OCI-LY7 (cell line): ENCODE measurements around the gene PLPPR5. TPM values are rescaled to one million over a fixed set of nuclear protein-coding genes. Genes with fewer than 3 reads are reported as not detected.

ENCODE experiments used
- BruUV-seq: library from RNA; stranded (reverse); fragments of 400-500 nt; replicated peaks from 2 replicates; lab custom pipeline; 2021; lab: Mats Ljungman, UMichigan
- CTCF ChIA-PET: fragments of 300-600 bp; sonication (Branson Sonifier 250); formaldehyde crosslinking; loops from one replicate; lab custom pipeline; 2022; ENCODE audit warnings: antibody characterized with exemption; ENCODE audit not compliant: unreplicated experiment; lab: Charles Lee
- POLR2A ChIA-PET: fragments of 300-600 bp; sonication (Branson Sonifier 250); formaldehyde crosslinking; loops from one replicate; lab custom pipeline; 2022; ENCODE audit warnings: antibody characterized with exemption; lab: Charles Lee
- DNase-seq: peaks from one replicate; pipeline ENCODE4 v3.0.0-alpha.2; 2015; ENCODE audit warnings: low spot score
- H2AFZ ChIP-seq: fragments of 200-600 bp; sonication (generic), shearing (Covaris generic); 2 replicates; pipeline ENCODE4 v1.6.1; 2014; ENCODE audit warnings: mild to moderate bottlenecking, antibody characterized with exemption, low read length, moderate library complexity
- H3K27ac ChIP-seq: fragments of 200-600 bp; sonication (generic); 2 replicates; pipeline ENCODE4 v1.5.1; 2014; ENCODE audit warnings: mixed run types, low read depth, mild to moderate bottlenecking, moderate library complexity, low read length, inconsistent platforms; ENCODE audit not compliant: poor library complexity, severe bottlenecking
- H3K36me3 ChIP-seq: fragments of 200-600 bp; sonication (generic); 2 replicates; pipeline ENCODE4 v1.6.1; 2014; ENCODE audit warnings: mild to moderate bottlenecking, antibody characterized with exemption, low read length, moderate library complexity, mixed read lengths; ENCODE audit not compliant: insufficient read depth
- H3K4me1 ChIP-seq: fragments of 200-600 bp; sonication (generic); 2 replicates; pipeline ENCODE4 v1.5.1; 2014; ENCODE audit warnings: mild to moderate bottlenecking, low read length; ENCODE audit not compliant: insufficient read depth, poor library complexity, severe bottlenecking
- H3K4me2 ChIP-seq: fragments of 200-600 bp; sonication (generic); 2 replicates; pipeline ENCODE4 v1.6.1; 2014; ENCODE audit warnings: mild to moderate bottlenecking, low read length
- H3K4me3 ChIP-seq: fragments of 200-600 bp; sonication (generic); 2 replicates; pipeline ENCODE4 v1.5.1; 2014; ENCODE audit warnings: mild to moderate bottlenecking, low read depth, low read length; ENCODE audit not compliant: poor library complexity, severe bottlenecking
- H3K79me2 ChIP-seq: fragments of 200-600 bp; sonication (generic); 2 replicates; pipeline ENCODE4 v1.6.1; 2016; ENCODE audit warnings: low read depth, mild to moderate bottlenecking, low read length, moderate library complexity, mixed read lengths; ENCODE audit not compliant: insufficient read depth
- H3K9me2 ChIP-seq: fragments of 200-600 bp; sonication (generic); 2 replicates; pipeline ENCODE4 v1.6.1; 2016; ENCODE audit warnings: mild to moderate bottlenecking, low read length, mixed read lengths; ENCODE audit not compliant: insufficient read depth
- H3K9me3 ChIP-seq: fragments of 200-600 bp; sonication (generic); 2 replicates; pipeline ENCODE4 v1.6.1; 2014; ENCODE audit warnings: mild to moderate bottlenecking, mixed run types, low read length, mixed read lengths
- H4K20me1 ChIP-seq: fragments of 200-600 bp; sonication (generic); 2 replicates; pipeline ENCODE4 v1.6.1; 2014; ENCODE audit warnings: mild to moderate bottlenecking, antibody characterized with exemption, low read length, moderate library complexity, mixed read lengths; ENCODE audit not compliant: insufficient read depth
- EZH2phosphoT487 ChIP-seq: fragments of 200-600 bp; sonication (generic); IDR thresholded peaks from 2 replicates; pipeline ENCODE4 v1.6.1; 2018; ENCODE audit warnings: low read depth, borderline replicate concordance, mild to moderate bottlenecking, mixed run types, antibody characterized with exemption, low read length, moderate library complexity, mixed read lengths
- intact Hi-C: fragments of 100-400 bp; cut with micrococcal nuclease; formaldehyde crosslinking; loops from one replicate; pipeline ENCODE4 v1.10.0; 2022; ENCODE audit not compliant: unreplicated experiment
- total RNA-seq, 2 experiments: library from RNA; depleted of rRNA in 1 of 2; stranded (reverse); fragments of >200 nt in 1 of 2; shearing (Covaris generic) in 1 of 2; gene quantifications; 2 replicates each; pipeline ENCODE4 v1.2.3, GENCODE V29; 2014 to 2022
- TF ChIP-seq, protein P1 (sequence below): fragments of 200-600 bp; sonication (generic); conservative IDR thresholded peaks from 2 replicates; pipeline ENCODE4 v1.5.1; 2014; ENCODE audit warnings: mild to moderate bottlenecking, antibody characterized with exemption, low read length, moderate library complexity, mixed read lengths

Gene PLPPR5
- total RNA-seq, 2 experiments from 2014 or later, result not detected

DNA sequence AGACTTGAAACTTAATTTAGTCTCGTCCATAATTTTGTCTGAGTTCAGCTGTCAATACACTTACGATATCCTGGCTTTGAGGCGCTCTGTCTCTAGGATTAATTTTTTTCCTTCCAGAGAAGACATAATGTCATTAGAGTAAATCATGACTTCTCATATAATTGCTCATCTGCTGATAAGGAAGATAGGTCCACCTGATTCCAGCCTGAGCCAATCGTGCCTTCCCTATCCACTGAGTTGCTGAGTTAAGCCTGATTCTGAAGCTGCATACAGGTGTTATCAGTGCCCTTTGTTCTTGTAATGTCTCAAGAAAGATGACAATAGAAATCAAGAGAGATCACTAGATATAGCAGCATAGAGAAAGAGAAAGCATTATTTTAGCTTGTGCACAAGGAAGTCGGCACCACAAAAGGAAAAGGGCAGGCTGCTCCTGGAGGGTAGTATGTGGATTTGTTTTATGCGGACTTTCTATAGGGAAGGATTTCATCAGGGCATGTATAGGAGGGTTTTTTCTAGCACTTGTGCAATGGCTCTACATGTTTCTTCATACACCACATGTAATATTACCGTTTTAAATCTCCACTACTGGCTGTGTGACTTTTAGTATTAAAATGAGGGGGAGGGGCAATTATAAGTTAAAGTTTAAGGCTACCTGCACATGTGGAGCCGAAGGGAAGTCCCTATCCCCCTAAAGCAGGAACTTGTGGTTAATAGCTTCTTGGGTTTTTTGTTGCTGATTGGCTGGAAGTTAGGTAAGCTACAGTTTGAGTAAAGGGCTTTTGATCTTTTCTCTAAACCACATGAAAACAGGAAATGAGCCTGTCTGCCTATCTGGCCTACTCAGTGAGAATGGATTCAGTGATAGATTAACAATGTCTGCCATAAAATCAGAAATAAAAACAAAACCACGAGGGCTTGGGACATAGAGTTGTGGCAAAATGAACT lies 133.4 kb downstream of the PLPPR5 start:
- CTCF ChIA-PET, result no interaction called here
- Histone ChIP-seq H3K4me1 (peaks cover 17% of the 10 kb centered on the region), H3K9me3 (peaks cover 8% of the 10 kb centered on the region; the same call in 1 of the 2 replicates), H2AFZ (peak overlapping the region; percentile 100), H4K20me1 (no peaks in the 10 kb centered on the region), H3K4me3 (peak overlapping the region; percentile 46), H3K27ac (peak overlapping the region; percentile 58), H3K4me2 (peak overlapping the region; percentile 59), H3K36me3 (no peaks in the 10 kb centered on the region; the same call in 1 of the 2 replicates), H3K9me2 (no peaks in the 10 kb centered on the region), H3K79me2 (no peaks in the 10 kb centered on the region)
- TF ChIP-seq EZH2phosphoT487, result no peak
- TF ChIP-seq, protein P1, sequence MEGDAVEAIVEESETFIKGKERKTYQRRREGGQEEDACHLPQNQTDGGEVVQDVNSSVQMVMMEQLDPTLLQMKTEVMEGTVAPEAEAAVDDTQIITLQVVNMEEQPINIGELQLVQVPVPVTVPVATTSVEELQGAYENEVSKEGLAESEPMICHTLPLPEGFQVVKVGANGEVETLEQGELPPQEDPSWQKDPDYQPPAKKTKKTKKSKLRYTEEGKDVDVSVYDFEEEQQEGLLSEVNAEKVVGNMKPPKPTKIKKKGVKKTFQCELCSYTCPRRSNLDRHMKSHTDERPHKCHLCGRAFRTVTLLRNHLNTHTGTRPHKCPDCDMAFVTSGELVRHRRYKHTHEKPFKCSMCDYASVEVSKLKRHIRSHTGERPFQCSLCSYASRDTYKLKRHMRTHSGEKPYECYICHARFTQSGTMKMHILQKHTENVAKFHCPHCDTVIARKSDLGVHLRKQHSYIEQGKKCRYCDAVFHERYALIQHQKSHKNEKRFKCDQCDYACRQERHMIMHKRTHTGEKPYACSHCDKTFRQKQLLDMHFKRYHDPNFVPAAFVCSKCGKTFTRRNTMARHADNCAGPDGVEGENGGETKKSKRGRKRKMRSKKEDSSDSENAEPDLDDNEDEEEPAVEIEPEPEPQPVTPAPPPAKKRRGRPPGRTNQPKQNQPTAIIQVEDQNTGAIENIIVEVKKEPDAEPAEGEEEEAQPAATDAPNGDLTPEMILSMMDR, result no peak
- POLR2A ChIA-PET, result no interaction called here
- intact Hi-C loops, result no loop called here
- BruUV-seq, result no TSS peak
- peak; percentile 90 for DNase-seq

DNA sequence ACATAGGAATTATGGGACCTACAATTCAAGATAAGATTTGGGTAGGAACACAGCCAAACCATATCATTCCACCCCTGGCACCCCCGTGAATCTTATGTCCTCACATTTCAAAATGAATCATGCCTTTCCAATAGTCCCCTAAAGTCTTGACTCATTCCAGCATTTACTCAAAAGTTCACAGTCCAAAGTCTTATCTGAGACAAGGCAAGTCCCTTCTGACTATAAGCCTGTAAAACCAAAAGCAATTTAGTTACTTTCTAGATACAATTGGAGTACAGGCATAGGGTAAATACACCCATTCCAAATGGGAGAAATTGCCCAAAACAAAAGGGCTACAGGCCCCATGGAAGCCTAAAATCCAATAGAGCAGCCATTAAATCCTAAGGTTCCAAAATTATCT lies 138.9 kb downstream of the PLPPR5 start:
- DNase-seq, result no peak
- H3K4me2 ChIP-seq, result no peak overlapping the region
- ChIA-PET CTCF (no interaction called here), POLR2A (no interaction called here)
- H3K9me2 ChIP-seq, result no peaks in the 10 kb centered on the region
- BruUV-seq, result no TSS peak
- no peaks in the 10 kb centered on the region for H3K9me3 ChIP-seq
- no peaks in the 10 kb centered on the region for H3K36me3 ChIP-seq
- H3K27ac ChIP-seq, result no peak overlapping the region
- H2AFZ ChIP-seq, result no peak overlapping the region
- H4K20me1 ChIP-seq, result no peaks in the 10 kb centered on the region
- no peaks in the 10 kb centered on the region for H3K79me2 ChIP-seq
- TF ChIP-seq EZH2phosphoT487, result no peak
- TF ChIP-seq, protein P1, result no peak
- H3K4me3 ChIP-seq, result no peak overlapping the region
- intact Hi-C loops, result no loop called here
- peaks cover 3% of the 10 kb centered on the region for H3K4me1 ChIP-seq

DNA sequence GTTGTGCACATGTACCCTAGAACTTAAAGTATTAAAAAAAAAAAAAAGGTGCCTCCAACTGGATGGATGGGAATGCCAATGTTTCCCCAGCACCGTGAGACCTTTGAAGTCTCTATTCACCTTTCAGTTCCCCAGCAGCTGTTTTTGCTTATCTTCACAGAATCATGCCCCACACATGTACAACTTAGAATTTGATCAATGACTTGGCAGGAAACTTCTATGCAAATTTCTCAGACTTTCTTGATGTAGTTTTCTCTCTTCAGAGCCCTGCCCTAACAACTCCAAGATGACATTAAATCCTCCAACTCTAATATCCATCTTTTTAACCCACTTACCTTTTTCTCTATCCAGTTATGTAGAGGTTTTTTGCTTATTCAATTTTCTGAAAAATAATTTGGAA lies 144.3 kb downstream of the PLPPR5 start:
- ChIA-PET CTCF (no interaction called here), POLR2A (no interaction called here)
- Histone ChIP-seq H3K9me3 (no peaks in the 10 kb centered on the region), H2AFZ (no peak overlapping the region), H3K4me1 (no peaks in the 10 kb centered on the region), H3K36me3 (no peaks in the 10 kb centered on the region), H3K27ac (no peak overlapping the region), H3K4me3 (no peak overlapping the region), H4K20me1 (no peaks in the 10 kb centered on the region), H3K79me2 (no peaks in the 10 kb centered on the region), H3K4me2 (no peak overlapping the region), H3K9me2 (no peaks in the 10 kb centered on the region)
- DNase-seq, result no peak
- no peak for TF ChIP-seq EZH2phosphoT487
- TF ChIP-seq, protein P1, result no peak
- BruUV-seq, result no TSS peak
- intact Hi-C loops, result no loop called here
